H1 (cell line): ENCODE data around the gene DCAF8.

ENCODE experiments used
- CBX8 ChIP-seq: fragments of 300-800, 300-1000 bp; sonication (generic); IDR thresholded peaks from 2 replicates; pipeline ENCODE4 v1.7.1; 2016; ENCODE audit warnings: low read depth, low read length, borderline replicate concordance
- CEBPB ChIP-seq: IDR thresholded peaks from 2 replicates; pipeline ENCODE4 v1.6.1; 2012; ENCODE audit warnings: low read depth, low read length
- CTCF ChIP-seq, 3 experiments: IDR thresholded peaks; 1 replicate in 2 of 3; 2 replicates in 1 of 3; pipeline versions ENCODE4 v1.5.1 to v1.6.1; 2011; ENCODE audit warnings: low read length in 3 of 3, mild to moderate bottlenecking in 3 of 3, inconsistent platforms in 2 of 3, low read depth in 1 of 3, moderate library complexity in 1 of 3; ENCODE audit not compliant: insufficient read depth in 1 of 3; ENCODE audit errors: control extremely low read depth in 1 of 3
- GABPA ChIP-seq: IDR thresholded peaks from 2 replicates; pipeline ENCODE4 v1.6.1; 2011; ENCODE audit warnings: mild to moderate bottlenecking, low read length, moderate library complexity, borderline replicate concordance; ENCODE audit not compliant: insufficient read depth
- POLR2A ChIP-seq, 2 experiments: IDR thresholded peaks; 1 replicate in 1 of 2; 2 replicates in 1 of 2; pipeline ENCODE4 v1.6.1; 2011; ENCODE audit warnings: low read depth in 2 of 2, low read length in 2 of 2, mild to moderate bottlenecking in 2 of 2; ENCODE audit errors: control extremely low read depth in 1 of 2
- SAP30 ChIP-seq: fragments of 300-600 bp; sonication (generic); IDR thresholded peaks from 2 replicates; pipeline ENCODE4 v1.7.1; 2012; ENCODE audit warnings: low read length, moderate library complexity, mild to moderate bottlenecking, inconsistent platforms; ENCODE audit not compliant: insufficient read depth, insufficient replicate concordance
- SIN3A ChIP-seq, 2 experiments: IDR thresholded peaks in 1 of 2; conservative IDR thresholded peaks in 1 of 2; 2 replicates each; pipeline ENCODE4 v1.6.1; 2011 to 2012; ENCODE audit warnings: low read length in 2 of 2, improper control_type of control experiment in 1 of 2, low read depth in 1 of 2, mild to moderate bottlenecking in 1 of 2

- TF ChIP-seq CTCF (IDR thresholded peaks at IDR 0.05; ENCODE audit: control extremely low read depth in 1 of 3, insufficient read depth in 1 of 3, low read depth in 1 of 3, low read length in 3 of 3) (no peak), POLR2A (IDR thresholded peaks at IDR 0.05; ENCODE audit: control extremely low read depth in 1 of 2, low read depth in 2 of 2, low read length in 2 of 2) (no peak), GABPA (no peak), SAP30 (no peak), SIN3A (conservative IDR thresholded peaks at IDR 0.05 in 1 of 2, IDR thresholded peaks at IDR 0.05 in 1 of 2; ENCODE audit: low read depth in 1 of 2, low read length in 2 of 2) (no peak), CBX8 (no peak), CEBPB (no peak)
Observed at GRCh38 chr1:160217481-160218051, 44.8 kb downstream of the DCAF8 start.
